NCI-H1436 treated with DMSO at 0.1 percent for 48 hours (cell line): Measurements from ENCODE around the gene TRIM5.

Experiments
- DNase-seq: peaks from one replicate; lab custom pipeline; 2025; lab: John Stamatoyannopoulos, UW

Gene TRIM5

DNA sequence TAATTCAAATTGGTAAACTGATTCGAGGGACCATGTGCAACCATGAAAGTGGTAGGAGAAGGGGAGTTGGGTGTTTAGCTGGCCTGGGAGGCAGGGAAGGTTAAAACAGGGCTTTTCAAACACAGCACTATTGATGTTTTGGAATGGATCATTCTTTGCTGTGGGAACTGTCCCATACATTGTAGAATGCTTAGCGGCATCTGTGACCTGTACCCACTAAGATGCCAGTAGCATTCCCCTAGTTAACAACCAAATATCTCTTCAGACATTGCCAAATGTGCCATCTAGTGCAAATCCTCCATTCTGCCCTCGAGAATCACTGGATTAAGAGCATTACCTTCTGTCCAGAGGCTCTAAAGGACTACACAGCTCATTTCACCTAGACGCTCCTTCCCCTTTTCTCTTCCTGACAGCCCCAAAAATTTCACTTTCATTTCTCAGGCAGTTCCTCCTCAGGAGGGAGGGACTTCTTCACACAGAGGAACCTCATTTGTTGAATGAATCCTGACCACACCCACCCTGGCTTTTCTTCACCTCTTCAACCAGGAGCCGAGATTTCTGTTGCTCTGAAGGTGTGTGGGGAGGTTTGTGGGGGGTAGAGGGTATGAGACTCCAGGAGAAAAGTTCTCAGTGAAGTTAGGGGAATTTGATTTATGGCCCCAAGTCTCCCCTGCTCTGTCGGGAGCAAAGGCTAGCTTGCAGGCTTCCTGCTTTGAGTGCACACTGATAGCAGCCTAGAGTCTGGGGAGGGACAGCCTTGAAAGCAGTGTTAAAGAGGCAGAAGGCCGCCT is 60.2 kb downstream of the TRIM5 start, which contains the start of gene TRIM34:
Gene TRIM34 (plus strand): TSS at position 513 of the 791 bp plus-strand sequence. CDS start 7,331 bp downstream, outside the sequence.
- no peak for DNase-seq

- no peak for DNase-seq
Measured at GRCh38 chr11:5622802-5623201, 62.1 kb downstream of the TRIM5 start.

- no peak for DNase-seq
Measured at GRCh38 chr11:5621580-5621979, 63.3 kb downstream of the TRIM5 start.

GRCh38 chr11:5620651-5621521 is 64.0 kb downstream of the TRIM5 start:
- no peak for DNase-seq

DNA sequence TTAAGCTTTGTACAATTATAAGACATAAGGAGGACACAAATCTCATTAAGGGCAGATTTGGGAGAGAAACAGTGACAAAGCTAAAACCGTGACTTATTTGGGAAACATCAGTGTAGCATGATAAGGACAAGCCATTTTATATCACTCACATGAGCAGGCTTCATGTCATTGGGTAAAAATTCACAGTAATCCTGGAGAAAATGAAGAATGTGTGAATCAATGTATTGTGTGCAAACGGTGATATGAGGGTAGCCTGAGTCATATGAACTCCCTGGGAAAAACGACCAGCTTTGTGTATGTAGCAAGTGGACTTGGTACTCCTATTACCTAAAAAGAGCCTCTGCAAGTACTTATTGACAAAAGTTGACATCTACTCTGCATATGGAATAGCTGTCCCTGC is 66.1 kb downstream of the TRIM5 start:
- DNase-seq, result no peak
